Measurements from ENCODE around the gene LMNB1.

DNA sequence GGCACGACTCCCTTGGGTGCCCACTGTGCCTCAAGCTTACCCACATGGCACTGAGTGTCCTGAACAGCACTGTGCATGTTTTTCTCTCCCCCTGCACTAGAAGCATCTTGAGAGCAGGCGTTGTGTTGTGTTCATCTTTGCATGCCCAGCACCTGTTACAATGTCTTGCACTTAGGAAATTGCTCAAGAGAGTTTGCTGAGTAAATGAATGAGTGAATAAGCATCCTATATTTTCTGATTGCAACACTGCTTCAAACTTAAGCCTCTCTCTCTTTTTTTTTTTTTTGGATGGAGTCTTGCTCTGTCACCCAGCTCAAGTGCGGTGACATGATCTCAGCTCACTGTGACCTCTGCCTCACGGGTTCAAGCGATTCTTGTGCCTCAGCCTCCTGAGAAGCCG is 94.5 kb downstream of the LMNB1 start:
- TF ChIP-seq CTCF (IDR thresholded peaks at IDR 0.05) (no peak), POLR2A (IDR thresholded peaks at IDR 0.05) (no peak)
